GM12892 (cell line): ENCODE measurements around the gene DTHD1.

Experiments
- DNase-seq: peaks from one replicate; pipeline ENCODE4 v3.0.0; 2011; ENCODE audit not compliant: insufficient read length
- FAIRE-seq: peaks from 2 replicates; lab custom pipeline; 2011; peaks lifted over from hg19 to GRCh38; lab: Jason Lieb, UNC
- POLR2A ChIP-seq: IDR thresholded peaks from 2 replicates; pipeline ENCODE4 v1.6.1; 2011; ENCODE audit warnings: low read depth, low read length, control low read depth
- POLR2AphosphoS5 ChIP-seq: IDR thresholded peaks from 2 replicates; pipeline ENCODE4 v1.6.1; 2011; ENCODE audit warnings: low read depth, low read length, control low read depth
- TAF1 ChIP-seq: IDR thresholded peaks from 2 replicates; pipeline ENCODE4 v1.6.1; 2011; ENCODE audit warnings: low read depth, mild to moderate bottlenecking, control low read depth, low read length, borderline replicate concordance

Gene DTHD1

GRCh38 chr4:36333303-36333877, 52.0 kb downstream of the DTHD1 start:
- no peak for TF ChIP-seq POLR2A
- DNase-seq (no peak), FAIRE-seq (peak; percentile 51)

GRCh38 chr4:36337665-36338185, 56.3 kb downstream of the DTHD1 start:
- no peak for DNase-seq
- TF ChIP-seq TAF1 (no peak), POLR2AphosphoS5 (no peak), POLR2A (no peak)
- no peak for FAIRE-seq

DNA sequence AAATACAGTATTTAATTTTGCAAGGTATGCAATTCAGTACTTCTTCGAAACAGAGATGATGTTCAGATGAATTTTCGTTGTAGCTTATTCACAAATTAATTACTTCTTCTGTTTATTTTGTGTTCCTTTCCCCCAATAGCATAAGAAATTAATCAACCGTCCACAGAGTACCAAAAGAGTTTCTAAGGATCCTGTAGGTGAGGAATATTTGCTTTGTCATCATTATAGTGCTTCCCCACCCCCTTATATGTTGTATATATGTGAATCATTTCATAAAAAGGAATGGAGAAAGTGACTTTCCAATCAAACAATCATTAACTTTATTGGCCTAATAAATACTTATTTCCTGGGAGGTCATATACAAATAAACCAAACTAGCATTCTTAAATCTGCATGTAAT, 57.6 kb downstream of the DTHD1 start:
- no peak for FAIRE-seq
- no peak for DNase-seq
- no peak for TF ChIP-seq POLR2AphosphoS5
- no peak for TF ChIP-seq POLR2A
- TF ChIP-seq TAF1, result no peak

- FAIRE-seq (no peak), DNase-seq (no peak)
- no peak for TF ChIP-seq POLR2AphosphoS5
These were observed 60.5 kb downstream of the DTHD1 start for GRCh38 chr4:36341936-36342335.

GRCh38 chr4:36343501-36344175, 62.2 kb downstream of the DTHD1 start:
- DNase-seq (no peak), FAIRE-seq (no peak)
- TF ChIP-seq POLR2AphosphoS5 (no peak), TAF1 (no peak), POLR2A (no peak)

DNA sequence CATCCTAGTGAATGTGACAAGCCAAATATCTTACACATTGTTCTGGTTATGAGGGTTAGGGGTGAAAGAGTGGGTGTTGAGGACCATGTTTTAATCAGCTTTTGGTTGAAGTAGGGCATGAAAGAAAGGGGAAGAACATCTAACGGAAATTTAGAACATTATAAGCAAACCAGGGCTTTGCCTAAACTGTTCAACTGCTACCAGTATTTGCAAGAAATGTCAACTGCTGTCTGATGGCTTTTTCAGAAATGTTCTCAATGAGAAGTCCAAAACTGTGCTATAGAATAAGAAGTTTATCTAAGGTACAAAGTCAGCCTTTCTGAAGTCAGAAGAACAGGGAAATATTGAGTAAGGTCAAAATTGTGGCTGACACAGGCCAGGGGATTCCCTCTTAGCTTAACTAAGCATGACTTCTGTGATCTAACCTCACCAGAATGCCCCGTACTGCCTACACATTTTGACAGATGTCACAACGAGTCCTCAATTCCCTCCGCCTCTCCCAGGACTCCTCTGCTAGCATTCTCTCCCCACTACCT, 67.1 kb downstream of the DTHD1 start:
- TF ChIP-seq POLR2A (no peak), TAF1 (no peak)
- peak; percentile 99 for FAIRE-seq
- no peak for DNase-seq

DNA sequence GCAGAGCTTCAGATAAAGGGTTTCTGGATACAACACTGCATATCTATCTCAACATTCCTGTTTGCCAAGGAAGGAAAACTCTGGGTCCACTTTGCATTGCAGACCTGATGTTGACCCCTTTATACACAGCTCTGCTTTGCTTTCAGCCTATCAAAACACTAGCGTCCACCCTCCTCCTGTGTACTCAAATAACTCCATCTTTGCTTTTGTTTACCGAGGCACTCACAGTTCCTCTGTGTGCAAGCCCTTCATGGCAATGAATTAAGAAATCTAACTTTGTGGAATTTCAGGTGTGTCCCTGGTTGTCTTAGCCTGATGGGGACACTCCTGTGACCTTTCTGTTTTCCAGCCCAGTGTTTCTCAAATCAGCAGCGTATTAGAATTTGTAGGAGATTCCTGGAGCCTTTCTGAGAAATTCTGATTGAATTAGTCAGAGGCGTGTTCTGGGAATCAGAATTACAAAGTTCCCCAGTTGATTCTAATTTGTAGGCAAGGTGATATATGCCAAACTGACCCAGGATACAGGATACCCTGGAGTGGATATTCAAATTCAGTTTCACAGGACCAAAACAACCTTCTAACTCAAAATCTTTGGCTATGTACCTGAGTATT, 68.6 kb downstream of the DTHD1 start:
- no peak for FAIRE-seq
- TF ChIP-seq POLR2AphosphoS5, result no peak
- TF ChIP-seq TAF1, result no peak
- no peak for TF ChIP-seq POLR2A

GRCh38 chr4:36351082-36351666, 69.8 kb downstream of the DTHD1 start:
- DNase-seq (no peak), FAIRE-seq (peak; percentile 92)

More for the DNA sequence above, 68.6 kb downstream of the DTHD1 start:
- DNase-seq, result no peak

DNA sequence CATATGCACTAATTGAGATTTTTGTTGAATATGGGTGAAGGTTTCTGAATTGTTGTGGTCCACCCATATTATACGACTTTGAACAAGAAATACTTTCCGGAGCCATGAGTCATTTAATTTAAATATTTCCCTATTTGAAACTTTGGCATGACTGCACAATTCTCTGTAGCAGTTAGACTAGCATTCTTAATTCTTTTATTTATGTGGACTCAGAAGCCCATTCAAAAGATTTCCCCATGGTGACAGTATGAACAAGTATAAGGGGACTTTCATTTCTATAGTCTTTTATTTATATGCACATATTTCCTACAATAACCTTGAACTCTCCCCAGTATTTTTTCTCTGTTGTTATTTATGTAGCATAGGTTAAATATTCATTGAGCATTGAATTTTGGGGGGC, 72.6 kb downstream of the DTHD1 start:
- FAIRE-seq (no peak), DNase-seq (no peak)
- no peak for TF ChIP-seq TAF1
- no peak for TF ChIP-seq POLR2A
- TF ChIP-seq POLR2AphosphoS5, result no peak

More at GRCh38 chr4:36351082-36351666, 69.8 kb downstream of the DTHD1 start:
- TF ChIP-seq POLR2A (no peak), POLR2AphosphoS5 (no peak), TAF1 (no peak)

- DNase-seq (no peak), FAIRE-seq (no peak)
- TF ChIP-seq POLR2AphosphoS5, result no peak
- no peak for TF ChIP-seq TAF1
- no peak for TF ChIP-seq POLR2A
These were observed 76.8 kb downstream of the DTHD1 start for GRCh38 chr4:36358173-36358572.

DNA sequence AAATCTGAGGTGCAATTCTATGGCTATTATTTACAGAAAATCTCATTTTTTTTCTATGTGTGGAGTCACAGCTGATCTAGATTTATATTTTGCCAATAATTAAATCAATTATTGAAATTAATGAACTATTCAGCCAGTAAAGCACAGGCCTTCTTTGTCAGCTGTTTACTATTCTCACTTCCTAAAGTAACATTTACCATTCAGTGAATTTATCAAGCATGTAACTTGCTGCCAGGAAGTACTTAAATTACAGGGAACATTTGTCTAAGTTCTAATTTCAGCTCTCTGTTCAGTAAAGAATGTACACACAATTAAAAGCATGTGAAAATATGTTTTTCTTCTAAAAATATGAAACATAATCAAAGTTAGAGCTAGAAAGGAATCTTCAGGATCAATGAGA, 79.3 kb downstream of the DTHD1 start:
- TF ChIP-seq POLR2A (no peak), TAF1 (no peak), POLR2AphosphoS5 (no peak)
- FAIRE-seq, result peak; percentile 14
- DNase-seq, result no peak

DNA sequence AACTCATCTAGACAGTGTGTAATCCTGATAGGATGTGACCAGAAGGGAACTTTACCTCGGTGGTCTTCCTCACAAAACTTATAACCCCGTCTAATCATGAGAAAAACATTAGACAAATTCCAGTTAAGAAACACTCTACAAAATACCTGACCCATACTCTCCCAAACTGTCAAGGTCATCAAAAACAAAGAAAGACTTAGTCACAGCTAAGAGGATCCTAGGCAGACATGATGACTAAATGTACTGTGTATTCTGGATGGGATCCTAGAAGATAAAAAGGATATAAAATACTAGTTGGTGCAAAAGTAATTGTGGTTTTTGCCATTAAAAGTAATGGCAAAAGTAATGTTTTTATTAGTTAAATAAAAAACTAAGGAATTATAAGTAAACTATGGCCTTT, 81.6 kb downstream of the DTHD1 start:
- no peak for TF ChIP-seq TAF1
- no peak for FAIRE-seq
- no peak for DNase-seq
